Stimulated activated CD4-positive, alpha-beta T cell treated with anti-CD3 and anti-CD28 coated beads, Interleukin-12 subunit alpha, Interleukin-12 subunit beta, amount 100 ng/mL, for 4 hours (primary cell): ENCODE measurements around the gene PTX4.

Experiments used
- DNase-seq: peaks from one replicate; pipeline ENCODE4 v3.0.0-alpha.2; 2020

PTX4 gene

GRCh38 chr16:1523581-1524245, 35.0 kb upstream of the PTX4 start:
- DNase-seq: no peak

GRCh38 chr16:1520461-1520860, 31.7 kb upstream of the PTX4 start:
- DNase-seq: no peak

GRCh38 chr16:1519831-1520230, 31.1 kb upstream of the PTX4 start:
- no peak for DNase-seq

GRCh38 chr16:1518626-1519135, 29.9 kb upstream of the PTX4 start:
- DNase-seq: no peak

GRCh38 chr16:1514507-1514906, 25.8 kb upstream of the PTX4 start:
- no peak for DNase-seq

GRCh38 chr16:1512774-1513173, 24.0 kb upstream of the PTX4 start:
- no peak for DNase-seq

- no peak for DNase-seq
Measured at GRCh38 chr16:1511662-1512569, 23.2 kb upstream of the PTX4 start.

- DNase-seq: no peak
Measured at GRCh38 chr16:1510941-1511351, 22.2 kb upstream of the PTX4 start.

- DNase-seq: no peak
Measured at GRCh38 chr16:1510272-1510671, 21.5 kb upstream of the PTX4 start.

GRCh38 chr16:1509307-1510221, 20.8 kb upstream of the PTX4 start:
- DNase-seq: no peak

- no peak for DNase-seq
Measured at GRCh38 chr16:1508494-1509187, 19.9 kb upstream of the PTX4 start.

- DNase-seq: no peak
Measured at GRCh38 chr16:1506494-1507213, 17.9 kb upstream of the PTX4 start.

GRCh38 chr16:1505912-1506311, 17.2 kb upstream of the PTX4 start:
- no peak for DNase-seq

- DNase-seq: no peak
Measured at GRCh38 chr16:1505073-1505844, 16.5 kb upstream of the PTX4 start.

GRCh38 chr16:1503110-1503955, 14.6 kb upstream of the PTX4 start:
- no peak for DNase-seq

GRCh38 chr16:1502092-1503004, 13.6 kb upstream of the PTX4 start:
- DNase-seq: no peak

GRCh38 chr16:1501630-1502029, 12.9 kb upstream of the PTX4 start:
- DNase-seq: no peak

GRCh38 chr16:1500465-1501150, 11.9 kb upstream of the PTX4 start:
- DNase-seq: no peak
